Activated CD8-positive, alpha-beta memory T cell treated with anti-CD3 and anti-CD28 coated beads for 36 hours (primary cell): ENCODE data around the gene AQP1. TPM values are rescaled to one million over a fixed set of nuclear protein-coding genes. Genes with fewer than 3 reads are reported as not detected.

Experiments used
- CTCF ChIA-PET: fragments of 350-600 bp; sonication (Branson Sonifier 250); formaldehyde crosslinking; loops from one replicate; lab custom pipeline; 2021; ENCODE audit warnings: antibody characterized with exemption; lab: Charles Lee
- POLR2A ChIA-PET: fragments of 350-600 bp; sonication (Branson Sonifier 250); formaldehyde crosslinking; loops from one replicate; lab custom pipeline; 2021; ENCODE audit warnings: antibody characterized with exemption; lab: Charles Lee
- total RNA-seq, 2 experiments: library from RNA; stranded (reverse); gene quantifications; one replicate each; pipeline ENCODE4 v1.2.3, GENCODE V29; 2021

Gene AQP1
- total RNA-seq, 2 experiments from 2014 or later, result 0.25 to 0.38 TPM

DNA sequence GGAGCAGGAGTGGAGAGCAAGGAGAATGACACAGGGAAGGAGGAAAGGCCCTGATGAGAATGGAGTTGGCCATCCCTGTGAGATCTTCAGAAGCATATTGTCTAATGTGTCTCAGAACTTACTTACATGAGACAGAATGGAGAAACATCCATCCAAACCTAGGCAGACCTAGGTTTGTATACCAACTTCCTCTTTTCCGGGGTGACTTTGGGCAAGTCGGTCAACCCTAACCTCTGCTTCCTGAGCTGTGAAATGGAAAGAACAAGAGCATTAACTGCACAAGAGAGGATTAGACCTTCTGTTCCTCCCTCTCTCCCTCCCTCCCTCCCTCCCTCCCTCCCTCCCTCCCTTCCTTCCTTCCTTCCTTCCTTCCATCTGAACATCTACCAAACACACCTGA, 56.6 kb downstream of the AQP1 start:
- POLR2A ChIA-PET, result no interaction called here
- CTCF ChIA-PET, result no interaction called here

DNA sequence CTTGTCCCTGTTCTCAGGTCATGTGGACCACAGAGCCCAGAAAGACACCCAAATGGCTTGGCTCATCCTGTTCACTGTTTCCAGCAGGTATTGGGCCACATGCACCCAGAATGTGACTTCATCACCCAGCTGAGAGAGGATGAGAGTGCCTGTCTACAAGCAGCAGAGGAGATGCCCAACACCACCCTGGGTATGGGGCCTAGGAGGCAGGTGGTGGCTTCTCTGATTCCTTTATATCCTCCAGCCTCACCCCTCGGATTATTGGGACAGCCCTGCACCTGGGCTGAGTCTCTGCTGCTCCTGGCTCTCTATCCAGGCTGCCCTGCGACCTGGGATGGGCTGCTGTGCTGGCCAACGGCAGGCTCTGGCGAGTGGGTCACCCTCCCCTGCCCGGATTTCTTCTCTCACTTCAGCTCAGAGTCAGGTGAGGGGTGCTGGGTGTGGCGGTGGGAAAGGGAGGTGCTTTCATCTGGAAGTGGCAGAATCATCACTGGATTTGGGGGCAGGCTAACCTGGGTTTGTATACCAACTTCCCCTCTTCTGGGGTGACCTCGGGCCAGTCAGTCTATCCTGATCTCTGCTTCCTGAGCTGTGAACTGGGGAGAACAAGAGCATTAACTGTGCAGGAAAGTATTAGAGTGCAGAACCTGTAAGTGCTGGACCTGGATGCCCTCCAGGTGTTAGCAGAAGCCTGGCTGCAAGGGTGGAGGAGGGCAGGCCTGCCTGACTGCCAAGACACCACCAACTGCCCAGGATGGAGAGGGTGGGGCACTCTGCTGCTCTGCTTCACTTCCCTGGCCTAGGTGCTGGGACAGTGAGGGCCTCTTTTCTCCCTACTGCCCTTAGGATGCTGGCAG, 57.3 kb downstream of the AQP1 start:
- ChIA-PET CTCF (interaction anchor here (1.9 kb wide), 1 partner anchor 15 kb away, joined by 5 read pairs; no protein-coding TSS in a partner anchor), POLR2A (no interaction called here)

DNA sequence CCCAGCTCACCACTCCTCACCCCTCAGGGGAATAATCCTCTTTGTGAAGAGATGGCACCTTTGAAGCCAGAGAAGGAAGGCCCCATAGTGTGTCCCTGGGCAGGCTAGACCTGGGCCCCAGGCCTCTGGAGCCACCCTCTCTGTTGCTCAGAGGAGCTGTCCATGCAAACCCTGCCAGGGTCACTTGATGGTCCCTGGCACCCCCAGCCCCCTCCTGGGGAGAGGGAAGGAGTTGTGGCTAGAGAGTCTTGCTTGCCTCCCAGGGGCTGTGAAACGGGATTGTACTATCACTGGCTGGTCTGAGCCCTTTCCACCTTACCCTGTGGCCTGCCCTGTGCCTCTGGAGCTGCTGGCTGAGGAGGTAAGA, 57.9 kb downstream of the AQP1 start:
- CTCF ChIA-PET, result interaction anchor here (1.9 kb wide), 1 partner anchor 14 kb away, joined by 5 read pairs; no protein-coding TSS in a partner anchor
- POLR2A ChIA-PET, result no interaction called here

DNA sequence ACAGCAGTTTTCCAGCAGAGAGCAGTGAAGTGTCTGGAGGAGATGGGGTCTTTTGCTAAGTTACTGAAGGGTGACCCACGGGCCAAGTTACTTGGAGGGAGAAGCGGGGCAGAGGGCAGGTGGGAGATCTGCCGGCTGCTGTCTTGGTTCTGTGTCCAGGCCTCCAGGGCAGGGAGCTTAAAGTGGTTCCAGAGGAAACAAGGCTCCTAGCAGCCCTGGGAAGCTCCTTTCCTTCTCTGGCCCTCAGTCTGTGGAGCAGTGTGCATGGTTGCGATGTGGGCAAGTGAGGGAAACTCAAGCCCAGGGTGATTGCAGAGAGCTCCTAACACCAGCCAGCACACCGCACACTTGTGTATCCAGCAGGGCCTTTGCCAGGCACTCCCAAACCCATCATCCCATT, 58.4 kb downstream of the AQP1 start:
- POLR2A ChIA-PET, result no interaction called here
- CTCF ChIA-PET, result interaction anchor here (1.9 kb wide), 1 partner anchor 14 kb away, joined by 5 read pairs; no protein-coding TSS in a partner anchor

DNA sequence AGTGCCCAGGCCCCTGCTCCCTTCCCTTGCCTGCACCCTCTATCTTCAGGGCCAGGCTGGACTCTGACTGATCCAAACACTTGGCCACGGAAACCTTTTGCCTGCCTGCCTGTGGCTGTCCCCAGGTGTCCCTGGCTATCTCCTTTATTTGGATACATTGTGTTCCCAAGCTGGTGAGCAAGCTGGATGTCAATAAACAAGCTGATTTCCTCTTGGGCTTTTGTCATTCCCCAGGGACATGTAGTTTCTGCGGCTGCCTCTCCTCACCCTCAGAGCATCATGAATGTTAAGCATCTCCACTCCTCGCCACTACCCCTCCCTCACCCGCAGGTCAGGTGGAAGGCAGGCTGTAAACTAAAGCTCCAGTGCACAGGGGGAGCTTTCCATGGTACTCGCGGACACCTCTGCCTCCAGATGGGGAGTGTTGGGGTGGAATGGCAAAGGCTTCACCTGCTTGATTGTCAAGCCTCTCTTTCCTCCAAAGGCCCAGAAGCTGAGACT, 59.0 kb downstream of the AQP1 start:
- ChIA-PET POLR2A (no interaction called here), CTCF (interaction anchor here (1.9 kb wide), 1 partner anchor 13 kb away, joined by 5 read pairs; no protein-coding TSS in a partner anchor)

- ChIA-PET POLR2A (no interaction called here), CTCF (no interaction called here)
Measured at GRCh38 chr7:30971440-30971839, 59.8 kb downstream of the AQP1 start.

- ChIA-PET POLR2A (no interaction called here), CTCF (interaction anchor here (1.3 kb wide), 1 partner anchor 151 kb away, joined by 3 read pairs; no protein-coding TSS in a partner anchor)
Measured at GRCh38 chr7:30971840-30972563, 60.3 kb downstream of the AQP1 start.

- CTCF ChIA-PET, result interaction anchor here (1.1 to 1.3 kb wide), 2 partner anchors 10 to 150 kb away, joined by 3 to 4 read pairs; no protein-coding TSS in a partner anchor
- POLR2A ChIA-PET, result interaction anchor here (0.6 kb wide), 1 partner anchor 119 kb away, joined by 4 read pairs; no protein-coding TSS in a partner anchor
Measured at GRCh38 chr7:30973292-30973691, 61.6 kb downstream of the AQP1 start.

DNA sequence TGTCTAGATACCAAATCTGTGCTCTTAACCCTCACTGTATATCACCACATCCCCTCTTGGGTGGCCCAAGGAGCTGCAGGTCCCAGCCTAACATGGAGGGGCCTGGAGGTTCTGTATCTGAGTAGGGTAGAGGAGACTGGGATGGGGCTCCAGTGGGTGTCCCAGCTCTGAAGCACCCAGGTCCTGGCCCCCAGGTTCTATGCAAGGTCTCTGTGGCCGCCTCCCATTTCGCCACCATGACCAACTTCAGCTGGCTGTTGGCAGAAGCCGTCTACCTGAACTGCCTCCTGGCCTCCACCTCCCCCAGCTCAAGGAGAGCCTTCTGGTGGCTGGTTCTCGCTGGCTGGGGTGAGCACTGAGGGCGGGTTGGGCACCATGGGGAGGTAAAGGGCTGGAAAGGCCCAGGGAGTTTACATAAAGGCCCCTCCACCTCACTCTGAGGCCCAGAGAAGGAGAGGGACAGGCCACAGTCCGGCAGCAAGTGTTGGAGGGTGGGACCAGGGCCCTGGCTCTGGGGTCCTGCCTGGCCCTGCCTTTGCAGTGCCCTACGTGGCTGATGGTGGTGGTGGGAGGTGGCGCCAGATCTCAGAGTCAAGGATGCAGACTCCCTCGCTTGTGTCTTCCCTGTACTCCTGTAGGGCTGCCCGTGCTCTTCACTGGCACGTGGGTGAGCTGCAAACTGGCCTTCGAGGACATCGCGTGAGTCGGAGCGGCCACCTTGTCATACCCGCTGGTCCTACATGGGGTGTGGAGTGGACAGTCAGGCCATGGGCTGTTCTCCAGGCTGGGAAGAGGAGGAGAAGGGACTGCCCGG, 62.3 kb downstream of the AQP1 start:
- ChIA-PET CTCF (interaction anchor here (1.0 to 1.1 kb wide), 2 partner anchors 9 to 35 kb away, joined by 3 to 4 read pairs; no protein-coding TSS in a partner anchor), POLR2A (no interaction called here)

DNA sequence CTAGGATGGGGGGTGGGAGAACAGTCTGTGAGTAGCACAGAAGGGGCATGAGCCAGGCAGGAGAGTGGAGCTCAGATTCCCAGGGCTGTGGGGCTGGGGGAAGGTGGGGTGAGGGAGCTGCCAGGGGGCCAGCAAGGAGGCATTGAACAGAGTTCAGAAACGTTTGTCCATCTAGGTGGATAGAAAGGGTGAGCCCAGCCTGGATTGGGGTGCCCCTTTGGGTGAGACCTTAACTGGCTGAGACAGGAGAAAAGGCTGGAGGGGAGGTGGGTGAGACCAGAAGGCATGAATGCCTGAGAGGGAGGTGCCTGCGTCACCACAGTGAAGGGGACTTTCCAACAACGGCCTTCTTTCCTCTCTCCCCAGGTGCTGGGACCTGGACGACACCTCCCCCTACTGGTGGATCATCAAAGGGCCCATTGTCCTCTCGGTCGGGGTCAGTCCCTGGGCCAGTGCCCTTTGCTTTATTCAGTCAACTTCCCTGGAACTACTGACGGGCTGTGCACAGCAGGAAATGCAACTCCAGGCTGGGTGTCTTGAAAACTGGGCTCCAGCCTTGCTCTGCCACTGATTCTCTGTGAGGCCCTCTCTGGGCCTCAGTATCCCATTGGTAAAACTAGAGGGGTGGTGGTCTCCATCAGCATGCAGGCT, 63.1 kb downstream of the AQP1 start:
- ChIA-PET POLR2A (no interaction called here), CTCF (interaction anchor here (1.0 to 1.1 kb wide), 2 partner anchors 9 to 36 kb away, joined by 3 to 4 read pairs; no protein-coding TSS in a partner anchor)

Other genes starting within 250 kb of the AQP1 start
- not detected for gene CRHR2, start 229.4 kb upstream of the AQP1 start, total RNA-seq
- not detected for gene INMT, start 159.7 kb upstream of the AQP1 start, total RNA-seq
- 1 to 10 TPM; 2.6 to 3.2 TPM for gene MINDY4, start 140.4 kb upstream of the AQP1 start, total RNA-seq
- not detected for gene GHRHR, start 52.1 kb downstream of the AQP1 start, total RNA-seq
- gene ADCYAP1R1, start 140.5 kb downstream of the AQP1 start, total RNA-seq, result not detected